HG02973 (cell line): ENCODE measurements around the gene IL17B.
"Not testable (repeated sequence)": the region's sequence is repeated elsewhere in the genome, so short reads cannot be mapped to it uniquely, and the experiment has no call there.

ENCODE experiments used
- ATAC-seq: cut with Tn5 transposase; IDR thresholded peaks from one replicate; pipeline ENCODE4 v1.9.1; 2021; ENCODE audit warnings: moderate library complexity; ENCODE audit not compliant: unreplicated experiment

Gene IL17B

DNA sequence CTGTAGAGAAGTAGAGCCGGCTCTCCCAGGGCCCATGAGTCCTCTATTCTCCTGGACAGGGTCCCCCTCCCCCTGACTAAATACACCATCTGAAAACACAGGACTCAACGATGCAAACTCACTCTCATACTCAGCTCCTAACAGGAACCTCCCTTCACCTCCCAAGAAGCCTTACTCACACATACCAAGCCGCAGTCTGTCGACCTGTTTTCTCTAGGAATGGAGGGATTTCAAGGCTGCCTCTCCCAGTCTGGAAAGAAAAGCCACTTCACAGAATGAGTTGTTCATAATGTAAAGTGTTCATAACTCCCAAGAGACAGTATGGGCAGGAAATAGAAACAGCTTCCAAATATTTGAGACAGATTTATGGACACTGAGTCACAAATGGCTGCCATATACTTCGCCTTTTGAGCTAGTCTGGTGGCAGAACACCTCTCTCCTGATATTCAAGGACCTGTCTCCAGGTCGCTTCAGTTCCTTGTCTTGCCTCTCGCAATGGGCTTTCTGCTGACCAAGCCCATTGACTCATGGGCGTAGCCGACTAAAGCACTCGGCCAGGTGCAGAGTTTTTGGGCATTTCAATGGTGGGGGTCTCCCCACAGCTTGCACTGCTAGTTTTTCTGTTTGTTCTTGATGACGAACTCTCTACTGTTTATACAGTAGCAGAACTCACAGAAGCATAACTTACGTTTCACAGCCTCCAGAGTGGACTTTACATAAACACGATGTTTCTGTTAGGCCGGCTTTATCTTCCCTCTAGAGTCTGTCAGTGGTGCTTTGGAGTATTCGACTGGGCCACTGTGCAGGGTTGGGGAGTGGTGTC, 25.0 kb upstream of the IL17B start:
- no peak for ATAC-seq

DNA sequence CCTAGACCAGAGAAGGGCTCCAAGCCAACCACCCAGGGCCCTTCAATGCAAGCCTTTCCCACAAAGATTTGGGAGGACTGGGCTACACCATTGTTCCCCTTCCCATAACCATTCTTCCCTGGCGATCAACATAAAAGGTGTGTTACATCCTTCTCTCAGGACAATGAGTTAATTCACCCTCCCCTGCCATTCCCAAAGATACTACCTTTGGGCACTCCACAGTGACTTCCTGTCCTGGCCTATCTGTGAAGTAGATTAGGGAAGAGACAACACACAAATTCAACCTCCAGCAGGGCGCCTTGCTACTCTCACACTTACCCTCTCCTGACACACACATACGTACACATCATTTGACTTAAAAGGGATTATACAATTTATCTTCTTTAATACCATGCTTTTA, 23.2 kb upstream of the IL17B start:
- no peak for ATAC-seq

DNA sequence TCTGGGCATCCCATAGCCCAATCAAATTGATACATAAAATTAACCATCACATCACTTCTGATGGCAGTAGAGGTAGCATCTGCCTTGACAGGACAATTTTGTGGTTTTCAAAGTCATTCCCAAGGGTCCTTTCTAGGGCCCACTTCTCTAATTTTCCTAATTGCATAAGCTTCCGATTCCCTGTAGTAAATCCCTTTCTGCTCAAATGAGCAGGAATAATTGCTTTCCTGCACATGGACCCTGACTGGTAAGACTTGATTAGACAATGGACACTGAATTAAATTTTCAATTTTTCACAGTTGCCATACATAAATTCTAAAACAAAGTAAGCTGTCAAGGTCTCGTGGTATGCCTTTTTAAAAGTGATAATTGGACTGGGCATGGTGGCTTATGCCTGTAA, 22.0 kb upstream of the IL17B start:
- no peak for ATAC-seq

DNA sequence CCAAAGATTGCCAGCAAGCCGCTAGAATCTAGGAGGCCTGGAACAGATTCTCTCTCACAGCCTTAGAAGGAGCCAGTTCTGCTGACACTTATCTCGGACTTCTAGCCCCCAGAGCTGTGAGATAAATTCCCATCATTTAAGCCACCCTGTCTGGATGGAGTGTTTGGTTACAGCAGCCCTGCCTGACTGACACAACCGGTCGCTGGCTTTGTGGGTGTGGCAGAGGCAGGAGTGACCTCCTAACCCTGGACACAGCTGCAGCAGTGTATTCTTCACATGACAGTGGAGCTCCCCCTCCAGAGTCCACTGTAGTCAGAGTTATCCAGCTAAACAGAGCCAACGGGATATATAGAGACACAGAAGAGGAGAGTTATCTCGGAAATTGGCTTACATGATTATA, 21.2 kb upstream of the IL17B start:
- no peak for ATAC-seq

DNA sequence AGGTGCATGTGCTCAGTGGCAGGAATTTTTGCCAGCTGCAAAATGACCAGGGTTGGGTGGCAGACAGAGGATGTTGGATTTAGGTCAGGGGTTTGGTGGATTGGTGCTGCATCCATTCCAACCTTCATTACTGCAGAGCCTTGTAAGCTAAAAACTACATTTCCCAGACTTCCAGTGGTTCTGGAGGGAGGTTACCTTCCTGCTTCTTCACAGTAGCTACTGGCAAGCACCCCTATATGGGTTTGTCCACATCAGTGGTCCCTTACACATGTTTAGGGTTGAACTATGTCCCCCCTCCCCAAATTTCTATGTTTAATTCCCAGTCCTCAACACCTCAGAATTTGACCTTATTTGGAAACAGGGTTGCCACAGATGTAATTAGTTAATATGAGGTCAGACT, 20.7 kb upstream of the IL17B start:
- ATAC-seq = no peak

DNA sequence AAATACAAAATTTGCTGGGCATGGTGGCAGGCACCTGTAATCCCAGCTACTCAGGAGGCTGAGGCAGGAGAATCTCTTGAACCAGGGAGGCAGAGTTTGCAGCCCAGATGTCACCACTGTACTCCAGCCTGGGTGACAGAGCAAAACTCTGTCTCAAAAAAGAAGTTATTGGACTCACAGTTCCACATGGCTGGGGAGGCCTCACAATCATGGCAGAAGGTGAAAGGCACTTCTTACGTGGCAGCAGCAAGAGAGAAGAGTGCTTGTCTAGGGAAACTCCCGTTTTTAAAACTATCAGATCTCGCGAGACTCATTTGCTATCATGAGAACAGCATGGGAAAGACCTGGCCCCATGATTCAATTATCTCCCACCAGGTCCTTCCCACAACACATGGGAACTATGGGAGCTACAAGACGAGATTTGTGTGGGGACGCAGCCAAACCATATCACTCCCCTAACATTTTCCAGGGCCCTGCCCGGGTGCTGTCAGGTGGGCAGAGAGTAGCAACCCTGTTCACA, 19.7 kb upstream of the IL17B start:
- ATAC-seq = not testable (repeated sequence)

DNA sequence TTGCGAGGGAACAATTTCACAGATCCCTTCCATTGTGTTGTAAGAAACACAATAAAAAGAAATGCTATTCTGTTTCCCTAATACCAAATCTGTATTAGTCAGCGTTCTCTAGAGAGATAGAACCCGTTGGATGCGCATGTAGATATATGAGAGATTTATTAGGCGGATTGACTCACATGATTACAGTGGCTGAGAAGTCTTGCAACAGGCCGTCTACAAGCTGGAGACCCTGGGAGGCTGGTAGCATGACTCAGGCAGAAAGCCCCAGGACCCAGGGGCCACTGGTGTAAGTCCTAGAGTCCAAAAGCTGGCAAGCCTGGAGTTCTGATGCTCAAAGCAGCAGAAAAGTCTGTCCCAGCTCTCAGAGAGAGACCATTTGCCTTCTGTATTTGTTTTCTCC, 18.4 kb upstream of the IL17B start:
- no peak for ATAC-seq

DNA sequence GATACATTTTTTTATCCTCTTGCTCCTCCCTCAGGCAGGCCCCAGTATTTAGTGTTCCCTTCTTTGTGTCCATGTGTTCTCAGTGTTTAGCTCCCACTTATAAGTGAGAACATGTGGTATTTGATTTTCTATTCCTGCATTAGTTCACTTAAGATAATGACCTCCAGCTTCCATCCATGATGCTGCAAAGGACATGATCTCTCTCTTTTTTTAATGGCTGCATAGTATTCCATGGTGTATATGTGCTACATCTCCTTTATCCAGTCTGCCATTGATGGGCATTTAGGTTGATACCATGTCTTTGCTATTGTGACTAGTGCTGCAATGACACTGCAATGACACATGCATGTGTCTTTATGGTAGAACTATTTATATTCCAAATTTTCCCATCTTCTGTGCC, 15.9 kb upstream of the IL17B start:
- ATAC-seq = not testable (repeated sequence)

DNA sequence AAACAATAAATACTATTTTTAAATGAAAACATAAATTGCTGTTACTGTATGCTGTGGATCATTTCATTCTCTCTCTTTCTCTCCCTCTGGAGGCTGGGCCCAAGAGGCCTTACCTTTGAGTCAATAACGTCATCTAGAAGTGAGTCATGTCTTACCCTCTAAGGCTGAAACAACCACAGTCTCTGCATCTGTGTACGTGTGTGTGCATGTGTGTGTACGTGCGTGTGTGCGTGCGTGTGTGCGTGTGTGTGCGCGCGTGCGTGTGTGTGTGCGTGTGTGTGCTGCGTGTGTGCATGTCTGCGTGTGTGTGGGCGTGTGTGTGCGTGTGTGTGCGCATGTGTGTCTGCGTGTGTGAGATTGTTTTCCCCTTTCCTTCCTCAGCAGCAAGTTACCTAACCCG, 13.6 kb upstream of the IL17B start:
- ATAC-seq = no peak

DNA sequence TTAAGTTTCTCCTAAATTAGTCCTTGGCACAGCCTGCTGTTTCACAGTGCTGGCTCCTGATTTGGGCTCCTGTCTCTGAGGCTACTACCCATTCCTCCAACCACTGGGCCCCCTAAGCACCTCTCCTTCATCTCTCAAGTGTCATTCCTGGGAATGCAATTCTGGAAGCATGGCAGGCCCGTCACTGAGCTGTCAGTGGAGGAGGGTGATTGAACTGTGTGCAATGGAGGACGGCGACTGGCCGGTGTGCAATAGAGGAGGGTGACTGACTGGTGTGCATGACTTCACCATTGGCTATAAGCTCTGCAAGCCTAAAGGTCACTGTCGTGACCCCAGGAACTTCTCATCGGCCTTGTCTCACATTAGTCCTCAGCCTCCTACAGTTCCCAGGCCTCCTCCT, 12.4 kb upstream of the IL17B start:
- ATAC-seq = no peak

DNA sequence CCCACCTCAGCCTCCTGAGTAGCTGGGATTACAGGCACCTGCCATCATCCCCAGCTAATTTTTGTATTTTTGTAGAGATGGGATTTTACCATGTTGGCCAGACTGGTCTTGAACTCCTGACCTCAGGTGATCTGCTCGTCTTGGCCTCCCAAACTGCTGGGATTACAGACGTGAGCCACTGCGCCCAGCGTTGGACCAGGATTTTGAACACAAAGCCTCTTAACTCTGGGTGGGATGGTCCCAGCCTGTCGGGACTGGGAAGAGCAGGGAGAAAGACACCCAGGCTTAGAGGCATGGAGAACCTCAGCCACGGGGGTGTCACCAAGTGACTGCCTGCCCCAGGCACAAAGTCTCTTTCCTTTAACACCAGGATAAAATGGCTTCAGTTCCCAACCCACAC, 12.0 kb upstream of the IL17B start:
- not testable (repeated sequence) for ATAC-seq

DNA sequence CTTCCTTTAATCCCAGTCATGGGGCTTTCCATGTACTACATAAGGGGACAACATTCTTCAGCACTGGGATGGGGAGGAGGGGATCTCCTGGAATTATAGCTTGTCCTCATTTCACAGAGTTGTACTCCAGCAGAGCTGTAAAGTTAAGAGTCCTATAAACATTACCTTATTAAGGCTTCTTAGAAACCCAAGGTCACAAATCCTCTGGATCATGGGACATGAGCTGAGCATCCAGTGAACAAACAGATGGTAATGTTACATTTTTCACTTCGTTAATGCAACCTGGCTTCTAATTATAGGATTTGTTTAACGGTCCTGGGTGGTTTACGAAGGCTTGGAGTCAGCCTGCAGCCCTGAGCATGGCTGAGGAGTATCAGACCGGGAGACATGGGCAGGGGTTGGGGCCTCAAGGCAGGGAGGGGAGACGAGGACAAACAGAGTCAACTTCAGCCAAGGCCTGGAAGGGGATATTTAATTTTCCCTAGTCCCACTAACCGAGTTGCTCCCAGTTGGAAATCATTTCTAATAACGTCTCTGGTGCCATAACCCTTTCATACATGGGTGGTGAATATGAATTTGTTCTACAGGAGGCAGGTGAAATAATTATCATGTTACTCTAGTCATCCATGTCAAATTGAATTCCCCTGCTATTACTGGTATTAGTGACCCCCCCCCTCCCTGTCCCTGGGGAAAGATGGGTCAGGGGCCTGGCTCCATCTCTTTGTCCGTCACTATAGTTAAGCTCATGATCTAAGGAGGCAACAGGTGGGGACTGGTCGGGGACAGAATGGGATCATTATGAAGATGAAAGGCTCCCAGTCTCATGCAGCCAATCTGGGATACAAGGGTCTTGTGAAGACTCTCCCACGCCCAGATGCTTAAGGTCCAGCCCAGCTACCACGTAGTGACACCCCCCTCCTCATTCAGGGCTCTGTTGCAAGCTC, 10.7 kb upstream of the IL17B start:
- ATAC-seq = no peak

DNA sequence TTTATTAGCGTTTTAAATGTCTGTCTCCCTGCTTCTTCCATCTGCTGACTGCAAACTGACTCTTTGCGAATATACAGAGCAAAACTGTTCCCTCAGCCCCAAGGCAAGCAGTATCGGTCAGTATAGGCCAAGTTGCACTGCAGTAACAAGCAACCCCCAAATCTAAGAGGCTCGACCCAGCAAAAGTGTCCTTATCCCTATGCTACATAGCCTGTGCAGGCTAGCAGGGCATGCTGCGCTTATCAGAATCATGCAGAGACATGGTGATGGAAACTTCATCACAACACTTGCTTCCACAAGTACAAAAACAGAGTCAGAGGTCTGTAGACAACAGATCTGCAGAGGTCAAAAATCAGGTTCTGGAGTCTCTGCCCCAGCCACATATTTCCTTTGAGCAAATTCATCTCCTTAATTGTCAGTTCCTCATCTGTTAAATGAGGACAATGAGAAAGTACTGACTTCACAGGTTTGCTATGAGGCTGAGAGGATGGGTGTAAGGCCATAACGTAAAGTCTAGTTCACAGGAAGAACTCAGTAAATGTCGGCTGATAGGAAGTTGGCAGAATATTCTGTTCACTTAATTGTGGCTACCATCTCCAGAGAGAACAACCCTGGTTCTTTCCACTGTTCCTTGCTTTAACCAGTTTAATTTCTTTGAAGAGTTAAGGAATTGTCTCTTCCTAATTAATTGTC, 9.6 kb upstream of the IL17B start:
- no peak for ATAC-seq

DNA sequence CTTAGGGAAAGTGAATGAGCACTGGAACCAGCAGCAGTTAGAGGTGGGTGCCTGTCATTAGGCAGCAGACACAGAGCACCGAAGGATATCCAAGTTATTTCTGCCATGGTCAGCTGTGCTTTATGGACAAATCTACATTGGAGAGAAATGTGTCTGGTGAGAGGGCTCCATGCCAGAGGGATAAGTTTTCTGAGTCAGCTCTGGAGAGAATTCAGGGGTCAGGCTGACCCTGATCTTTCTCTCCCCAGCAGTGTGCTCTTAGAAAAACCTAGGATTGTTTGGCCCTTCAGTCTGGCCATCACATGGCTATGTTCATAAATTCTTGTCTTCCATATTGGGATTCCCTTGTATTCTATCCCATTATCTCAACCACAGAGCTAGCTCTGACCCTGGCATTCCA, 8.9 kb upstream of the IL17B start:
- ATAC-seq = no peak

DNA sequence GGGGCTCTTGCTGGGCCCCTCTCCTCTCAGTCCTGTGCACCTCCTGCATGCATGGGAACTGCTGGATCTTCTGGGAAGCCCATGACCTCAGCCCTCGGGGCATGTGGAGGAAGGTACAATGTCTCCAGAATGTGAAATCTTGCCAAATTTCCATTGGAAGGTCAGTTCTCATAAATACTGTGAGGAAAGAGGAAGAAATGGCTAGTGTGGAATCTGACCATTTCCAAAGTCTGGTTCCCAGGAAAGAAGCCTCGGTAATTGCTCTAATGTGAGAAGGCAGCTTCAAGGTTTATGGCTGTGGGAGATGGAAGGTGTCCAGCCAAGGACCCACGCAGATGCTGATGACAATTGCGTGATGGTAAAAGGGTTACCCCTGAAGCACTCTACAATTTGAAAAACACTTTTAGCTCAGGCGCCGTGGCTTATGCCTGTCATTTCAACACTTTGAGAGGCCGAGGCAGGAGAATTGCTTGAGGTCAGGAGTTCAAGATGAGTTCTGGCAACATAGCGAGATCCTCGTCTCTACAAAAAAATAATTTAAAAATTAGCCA, 8.1 kb upstream of the IL17B start:
- no peak for ATAC-seq

DNA sequence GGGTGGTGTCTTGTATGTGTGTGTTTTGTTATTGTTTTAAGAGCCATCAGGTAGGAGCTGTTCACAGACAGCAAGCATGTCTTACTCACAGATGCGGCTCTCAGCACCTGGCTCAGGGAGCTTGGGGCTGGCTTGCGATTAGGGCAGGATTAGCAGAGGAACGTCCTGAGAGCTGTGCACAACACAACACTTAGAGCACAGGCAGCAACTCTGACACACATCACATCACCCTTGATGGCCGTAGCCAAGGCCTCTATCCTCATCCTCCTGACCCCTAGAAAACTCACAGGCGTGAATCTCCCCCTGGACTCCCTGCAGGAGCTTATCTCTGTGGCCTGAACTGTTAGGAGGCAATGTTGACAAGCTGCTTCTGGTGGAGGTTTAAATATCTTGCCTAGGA, 7.1 kb upstream of the IL17B start:
- no peak for ATAC-seq

DNA sequence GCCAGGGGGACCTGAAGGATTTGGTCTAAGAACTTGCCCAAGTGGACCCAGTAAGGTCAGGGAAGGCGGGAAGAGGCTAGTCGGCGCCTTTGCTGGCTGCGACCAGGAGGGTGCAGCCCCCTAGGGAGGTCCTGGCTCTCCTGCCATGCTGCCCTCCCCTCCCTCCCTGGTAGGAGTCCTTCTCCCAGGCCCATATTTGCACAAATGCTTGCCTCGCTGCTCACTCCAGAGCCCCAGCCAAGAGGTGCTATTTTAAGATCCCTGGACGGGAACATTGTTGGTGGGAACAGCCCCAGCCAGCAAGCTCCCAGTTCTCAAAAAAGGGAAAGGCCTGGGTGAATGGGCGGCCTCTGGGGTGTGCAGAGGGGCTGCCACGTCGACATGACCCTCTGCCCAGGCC, 4.3 kb upstream of the IL17B start:
- ATAC-seq = no peak

DNA sequence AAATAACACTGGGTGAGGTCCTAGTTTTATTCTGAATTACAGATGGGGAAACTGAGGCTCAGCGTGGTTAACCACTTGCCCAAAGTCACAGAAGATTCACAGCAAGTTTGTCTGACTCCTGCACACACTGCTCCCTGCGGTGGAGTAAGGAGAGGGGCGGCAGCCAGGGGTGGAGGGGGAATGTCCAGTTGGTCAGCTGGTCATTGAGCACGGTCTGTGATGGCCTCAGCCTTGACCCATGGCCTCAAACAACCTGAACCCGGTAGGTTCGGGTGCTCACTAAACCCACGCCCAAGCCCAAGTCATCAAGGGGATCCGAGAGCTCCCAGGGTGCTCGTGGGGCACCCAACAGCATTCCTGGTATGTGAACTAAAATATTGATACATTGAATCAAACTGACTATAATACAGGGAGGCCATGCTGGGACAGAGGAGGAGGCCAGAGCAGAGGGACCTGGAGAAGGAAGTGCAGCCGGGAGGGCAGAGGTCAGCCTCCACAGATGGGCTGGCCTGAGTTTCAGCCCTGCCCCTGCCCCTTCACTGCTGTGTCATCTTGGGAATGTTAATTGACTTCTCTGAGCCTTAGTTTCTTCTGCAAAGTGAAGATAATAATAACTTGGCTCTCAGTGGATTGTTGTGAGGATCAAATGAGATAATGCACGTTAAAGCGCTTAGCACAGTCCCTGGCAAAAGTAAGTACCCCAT, 3.6 kb upstream of the IL17B start:
- no peak for ATAC-seq

DNA sequence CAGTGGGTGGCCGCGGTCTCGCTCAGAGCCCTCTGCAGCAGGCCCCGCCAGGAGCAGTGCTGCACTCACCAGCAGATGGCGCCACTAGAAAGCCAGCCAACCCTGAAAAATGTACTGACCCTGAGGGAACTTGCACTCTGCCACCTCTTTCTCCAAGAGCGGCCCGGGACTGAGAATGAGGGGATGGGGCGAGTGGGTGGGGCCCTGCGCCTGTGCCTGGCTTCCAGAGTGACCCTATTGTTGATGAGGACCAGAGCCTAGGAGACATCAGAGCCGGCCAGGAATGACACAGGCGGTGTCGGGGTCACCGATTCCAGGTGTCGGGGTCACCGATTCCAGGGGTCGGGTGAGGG, 2.9 kb upstream of the IL17B start:
- peak; percentile 74 for ATAC-seq

DNA sequence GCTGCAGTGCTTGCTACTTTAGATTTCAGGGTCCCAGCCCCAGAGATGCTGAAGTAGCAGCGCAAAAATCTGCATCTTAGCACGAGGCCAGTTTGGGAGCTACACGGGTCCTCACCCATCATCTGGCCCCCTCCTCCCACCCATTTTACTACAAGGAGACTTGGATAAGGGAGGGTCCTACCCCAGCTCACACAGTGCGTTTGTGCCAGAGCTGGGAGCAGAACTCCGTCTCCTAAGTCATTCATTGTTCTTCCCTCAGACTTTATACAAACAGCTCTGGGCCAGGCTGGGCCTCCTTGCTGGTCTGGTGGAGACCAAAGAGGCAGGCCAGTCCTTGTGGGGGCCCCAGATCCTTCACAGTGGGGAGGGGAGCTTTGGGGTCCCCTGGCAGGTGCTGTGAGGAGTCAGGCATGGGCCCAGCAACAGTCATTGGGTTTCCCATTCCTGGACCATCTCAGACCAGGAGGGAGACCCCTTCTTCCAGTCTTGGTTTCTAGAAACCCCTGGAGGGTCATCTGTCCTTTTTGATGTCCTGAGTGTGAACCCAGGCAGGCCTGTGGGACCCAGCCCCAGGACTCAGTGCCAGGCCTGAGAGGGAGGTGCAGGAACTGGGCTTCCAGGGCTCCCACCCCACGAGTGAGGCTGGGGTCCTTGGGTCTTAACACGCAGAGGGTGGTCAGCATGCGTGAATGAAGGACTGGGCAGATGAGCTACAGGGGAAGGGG, 2.3 kb upstream of the IL17B start:
- ATAC-seq = peak; percentile 9
